GM12891 (cell line): ENCODE results near the gene AFF3.

Experiments used
- PAX5 ChIP-seq: IDR thresholded peaks from 2 replicates; pipeline ENCODE4 v1.6.1; 2011; ENCODE audit warnings: low read length, moderate library complexity, mild to moderate bottlenecking; ENCODE audit not compliant: insufficient read depth, severe bottlenecking
- POLR2A ChIP-seq: IDR thresholded peaks from 2 replicates; pipeline ENCODE4 v1.6.1; 2011; ENCODE audit warnings: low read depth, low read length, control low read depth
- POLR2AphosphoS5 ChIP-seq: IDR thresholded peaks from 2 replicates; pipeline ENCODE4 v1.6.1; 2011; ENCODE audit warnings: low read depth, low read length, control low read depth
- POU2F2 ChIP-seq: IDR thresholded peaks from 2 replicates; pipeline ENCODE4 v1.6.1; 2011; ENCODE audit warnings: low read depth, mild to moderate bottlenecking, control low read depth, low read length, moderate library complexity
- SPI1 ChIP-seq: IDR thresholded peaks from 2 replicates; pipeline ENCODE4 v1.6.1; 2011; ENCODE audit warnings: low read depth, low read length, control low read depth
- TAF1 ChIP-seq: IDR thresholded peaks from 2 replicates; pipeline ENCODE4 v1.6.1; 2011; ENCODE audit warnings: low read depth, low read length, control low read depth

DNA sequence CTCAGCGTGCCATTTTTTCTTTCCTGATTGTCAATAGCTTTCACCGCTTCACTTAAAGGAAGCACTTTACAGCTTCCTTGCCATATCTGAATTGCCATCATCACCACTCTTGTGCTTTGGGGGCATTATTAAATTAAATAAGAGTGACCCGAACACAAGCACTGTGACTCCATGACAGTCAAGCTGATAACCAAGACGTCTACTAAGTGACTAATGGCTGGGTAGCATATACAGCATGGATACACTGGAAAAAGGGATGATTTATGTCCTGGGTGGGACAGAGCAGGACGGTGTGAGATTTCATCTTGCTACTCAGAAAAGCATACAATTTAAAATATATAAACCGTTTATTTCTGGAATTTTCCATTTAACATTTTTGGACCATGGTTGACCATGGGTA lies 24.3 kb upstream of the AFF3 start:
- TF ChIP-seq POLR2AphosphoS5 (no peak), TAF1 (no peak), POLR2A (no peak), SPI1 (no peak), PAX5 (no peak), POU2F2 (no peak)
